ENCODE measurements around the gene P3H2. TPM values are rescaled to one million over a fixed set of nuclear protein-coding genes. Genes with fewer than 3 reads are reported as not detected.
A peak's percentile ranks its signal among the peaks of the same experiment; 100 is the strongest.

Gene P3H2
- total and polyA plus RNA-seq, 8 donors, result 1.4 to 46.1 (median 20.3) TPM

DNA sequence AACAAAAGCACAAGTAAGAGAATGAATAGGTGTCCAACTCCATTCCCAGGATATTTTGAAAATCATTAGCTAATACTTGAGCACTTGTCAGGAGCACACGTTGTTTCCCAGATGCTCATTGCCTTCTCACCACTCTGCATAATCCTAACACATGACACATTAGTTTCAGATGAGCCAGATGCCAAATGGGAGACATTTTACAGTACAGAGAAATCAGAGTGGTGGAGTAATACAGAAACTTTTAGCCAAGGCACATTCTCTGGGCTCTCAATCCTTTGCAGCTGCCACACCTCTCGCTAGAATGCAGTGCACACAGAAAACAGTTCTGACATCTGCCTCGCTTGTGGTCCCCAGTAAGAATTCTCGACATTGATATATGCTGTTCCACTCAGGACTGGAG lies 76.6 kb downstream of the P3H2 start:
- Histone ChIP-seq H3K4me3 (no peak overlapping the region), H3K27ac (no peak overlapping the region), H3K27me3 (no peaks in the 10 kb centered on the region), H3K4me1 (peaks cover 0 to 26% (median 8%) of the 10 kb centered on the region in 4 donors), H3K9me3 (no peaks in the 10 kb centered on the region), H3K36me3 (no peaks in the 10 kb centered on the region)
- TF ChIP-seq, protein P1, sequence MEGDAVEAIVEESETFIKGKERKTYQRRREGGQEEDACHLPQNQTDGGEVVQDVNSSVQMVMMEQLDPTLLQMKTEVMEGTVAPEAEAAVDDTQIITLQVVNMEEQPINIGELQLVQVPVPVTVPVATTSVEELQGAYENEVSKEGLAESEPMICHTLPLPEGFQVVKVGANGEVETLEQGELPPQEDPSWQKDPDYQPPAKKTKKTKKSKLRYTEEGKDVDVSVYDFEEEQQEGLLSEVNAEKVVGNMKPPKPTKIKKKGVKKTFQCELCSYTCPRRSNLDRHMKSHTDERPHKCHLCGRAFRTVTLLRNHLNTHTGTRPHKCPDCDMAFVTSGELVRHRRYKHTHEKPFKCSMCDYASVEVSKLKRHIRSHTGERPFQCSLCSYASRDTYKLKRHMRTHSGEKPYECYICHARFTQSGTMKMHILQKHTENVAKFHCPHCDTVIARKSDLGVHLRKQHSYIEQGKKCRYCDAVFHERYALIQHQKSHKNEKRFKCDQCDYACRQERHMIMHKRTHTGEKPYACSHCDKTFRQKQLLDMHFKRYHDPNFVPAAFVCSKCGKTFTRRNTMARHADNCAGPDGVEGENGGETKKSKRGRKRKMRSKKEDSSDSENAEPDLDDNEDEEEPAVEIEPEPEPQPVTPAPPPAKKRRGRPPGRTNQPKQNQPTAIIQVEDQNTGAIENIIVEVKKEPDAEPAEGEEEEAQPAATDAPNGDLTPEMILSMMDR (IDR thresholded peaks at IDR 0.05), result no peak
- TF ChIP-seq POLR2AphosphoS5 (IDR thresholded peaks at IDR 0.05), result peak in 1 of 3 donors; percentile 64
- peak in 1 of 2 donors; percentile 38 for DNase-seq
- intact Hi-C loops (cut with DNase I; ENCODE audit: low total_unique reads), result no loop called here
- WGBS, 5 donors, result 64 to 73% (median 71%) methylated on average over 4 of the region's 4 CpGs

DNA sequence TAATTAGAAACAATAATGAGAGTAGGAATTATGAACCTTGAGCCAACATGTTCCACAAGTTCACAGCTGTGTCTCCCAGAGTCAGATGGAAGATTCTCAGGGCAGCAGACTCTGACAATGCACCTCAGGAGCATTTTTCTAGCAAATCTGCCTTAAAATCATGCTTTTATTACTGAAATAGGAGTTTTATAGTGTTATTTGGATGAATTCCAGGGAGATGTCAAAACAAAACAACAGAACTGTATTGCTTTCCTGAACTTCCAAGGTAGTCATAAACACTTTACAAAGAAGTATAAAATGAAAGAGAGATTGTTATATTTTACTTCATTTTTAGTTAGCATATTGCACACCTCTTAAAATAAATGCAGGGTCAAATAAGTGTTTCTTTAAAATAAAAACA lies 77.0 kb downstream of the P3H2 start:
- intact Hi-C loops (cut with DNase I; ENCODE audit: low total_unique reads), result no loop called here
- no peaks in the 10 kb centered on the region for H3K9me3 ChIP-seq
- no peak overlapping the region for H3K4me3 ChIP-seq
- TF ChIP-seq, protein P1 (IDR thresholded peaks at IDR 0.05), result no peak
- TF ChIP-seq POLR2A (IDR thresholded peaks at IDR 0.05), result no peak
- TF ChIP-seq POLR2AphosphoS5 (IDR thresholded peaks at IDR 0.05), result no peak
- TF ChIP-seq EP300 (IDR thresholded peaks at IDR 0.05), result no peak
- no peaks in the 10 kb centered on the region for H3K36me3 ChIP-seq
- H3K27ac ChIP-seq, result no peak overlapping the region
- no peaks in the 10 kb centered on the region for H3K27me3 ChIP-seq
- H3K4me1 ChIP-seq, result peaks cover 0 to 22% (median 6%) of the 10 kb centered on the region in 4 donors
- DNase-seq, result no peak

DNA sequence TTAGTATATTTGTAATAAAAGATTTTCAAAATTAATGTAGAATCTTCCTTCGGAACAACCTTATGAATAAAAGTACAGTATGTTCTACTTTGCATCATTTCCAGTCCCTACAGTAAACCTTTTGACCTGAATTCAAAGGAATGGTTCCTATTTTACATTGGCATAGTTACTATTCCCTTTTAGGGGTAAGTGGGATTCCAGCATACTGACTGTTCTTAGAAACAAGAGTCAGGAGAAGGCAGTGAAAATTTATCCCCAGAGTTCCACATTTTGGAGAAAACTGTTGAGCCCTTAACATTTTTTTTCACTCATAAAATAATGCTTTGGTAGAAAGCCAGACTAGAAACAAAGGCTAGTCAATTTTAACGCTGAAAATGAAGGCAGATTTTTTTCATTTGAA lies 78.1 kb downstream of the P3H2 start:
- 73 to 90% (median 80%) methylated on average over 2 of the region's 2 CpGs for WGBS, 5 donors
- Histone ChIP-seq H3K27ac (no peak overlapping the region), H3K36me3 (no peaks in the 10 kb centered on the region), H3K4me3 (no peak overlapping the region), H3K9me3 (no peaks in the 10 kb centered on the region), H3K27me3 (no peaks in the 10 kb centered on the region), H3K4me1 (peaks cover 0 to 23% (median 7%) of the 10 kb centered on the region in 4 donors)
- intact Hi-C loops (cut with DNase I; ENCODE audit: low total_unique reads), result no loop called here
- no peak for TF ChIP-seq POLR2AphosphoS5 (IDR thresholded peaks at IDR 0.05)
- TF ChIP-seq, protein P1 (IDR thresholded peaks at IDR 0.05), result no peak
- no peak for TF ChIP-seq POLR2A (IDR thresholded peaks at IDR 0.05)
- no peak for TF ChIP-seq EP300 (IDR thresholded peaks at IDR 0.05)
- no peak for DNase-seq

DNA sequence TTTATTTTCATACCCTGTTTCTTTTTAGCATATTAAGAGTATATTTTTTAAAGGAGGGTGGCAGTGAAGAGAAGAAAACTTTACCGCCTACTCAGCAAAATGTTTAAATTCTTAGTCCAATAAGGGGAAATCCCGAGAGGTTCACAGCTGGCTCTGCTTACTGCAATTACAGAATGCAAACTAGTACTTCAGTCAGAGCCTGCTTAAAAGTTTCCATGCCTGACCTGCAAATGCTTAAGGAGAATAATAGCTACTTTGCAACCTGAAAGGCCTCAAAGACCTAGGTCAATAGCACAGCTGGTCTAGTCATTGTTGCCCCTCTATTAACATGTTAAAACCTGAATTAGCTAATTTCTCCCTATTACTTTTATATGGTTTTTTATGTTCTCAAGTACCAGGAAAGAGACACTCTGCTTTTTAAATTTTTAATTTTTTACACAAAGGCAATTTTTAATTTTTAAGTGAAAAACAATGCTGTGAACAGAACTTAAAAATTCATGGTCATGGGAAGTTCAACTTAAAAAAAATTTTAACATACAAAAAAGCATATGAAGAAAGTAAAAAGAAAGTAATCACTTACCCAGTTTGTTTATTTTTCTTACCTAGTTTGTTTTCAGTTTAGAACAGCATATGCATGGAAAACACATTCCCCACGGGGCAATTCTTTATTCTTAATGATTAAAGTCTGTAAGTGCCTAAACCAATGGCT lies 79.2 kb downstream of the P3H2 start:
- H3K4me1 ChIP-seq, result peaks cover 0 to 23% (median 7%) of the 10 kb centered on the region in 4 donors
- WGBS, 5 donors, result 29 to 41% (median 36%) methylated on average over 3 of the region's 3 CpGs

More for the DNA sequence above, 79.2 kb downstream of the P3H2 start:
- no peak overlapping the region for H3K4me3 ChIP-seq
- no peaks in the 10 kb centered on the region for H3K27me3 ChIP-seq
- no peaks in the 10 kb centered on the region for H3K9me3 ChIP-seq
- H3K36me3 ChIP-seq, result no peaks in the 10 kb centered on the region
- intact Hi-C loops (cut with DNase I; ENCODE audit: low total_unique reads), result no loop called here
- DNase-seq, result peak in 1 of 2 donors; percentile 73
- H3K27ac ChIP-seq, result no peak overlapping the region
- no peak for TF ChIP-seq EP300 (IDR thresholded peaks at IDR 0.05)
- no peak for TF ChIP-seq POLR2A (IDR thresholded peaks at IDR 0.05)
- no peak for TF ChIP-seq POLR2AphosphoS5 (IDR thresholded peaks at IDR 0.05)
- TF ChIP-seq, protein P1 (IDR thresholded peaks at IDR 0.05), result no peak

Measured in stomach (tissue), 9 donors.